ENCODE data around the gene ACKR2. TPM values are rescaled to one million over a fixed set of nuclear protein-coding genes. Genes with fewer than 3 reads are reported as not detected.

The ACKR2 gene
- total and polyA plus RNA-seq, 2 of the 13 experiments (the other 11 are each of a cell fraction or from before 2014, with no cell fraction given): 1.1 to 1.9 TPM

DNA sequence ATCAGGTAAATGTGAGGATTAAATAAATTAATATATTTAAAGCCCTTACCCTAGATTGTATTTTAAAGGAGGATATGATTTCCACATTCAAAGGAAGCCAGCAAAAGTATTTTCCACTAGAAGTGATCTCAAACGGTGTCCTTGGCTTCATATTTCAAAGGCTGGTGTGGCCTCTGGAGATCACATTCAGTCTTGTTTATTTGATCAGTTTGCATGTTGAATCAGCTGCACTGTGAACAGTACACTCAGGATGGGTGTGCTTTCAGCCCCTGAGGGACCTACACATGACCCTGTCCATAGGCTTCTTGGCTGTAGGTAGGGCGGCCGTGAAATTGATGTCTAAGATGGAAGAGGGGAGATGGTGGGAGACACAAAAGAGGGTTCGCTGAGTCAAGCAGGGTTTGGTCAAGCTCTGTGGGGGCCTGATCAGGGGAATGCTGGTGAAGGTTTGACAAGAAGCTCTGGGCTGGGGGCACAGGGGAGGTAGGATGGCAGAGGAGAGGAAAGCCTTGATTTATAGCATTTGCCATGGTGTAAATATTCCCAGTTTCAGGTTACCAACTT is 44.6 kb downstream of the ACKR2 start (continued):
- TF ChIP-seq, protein P1, sequence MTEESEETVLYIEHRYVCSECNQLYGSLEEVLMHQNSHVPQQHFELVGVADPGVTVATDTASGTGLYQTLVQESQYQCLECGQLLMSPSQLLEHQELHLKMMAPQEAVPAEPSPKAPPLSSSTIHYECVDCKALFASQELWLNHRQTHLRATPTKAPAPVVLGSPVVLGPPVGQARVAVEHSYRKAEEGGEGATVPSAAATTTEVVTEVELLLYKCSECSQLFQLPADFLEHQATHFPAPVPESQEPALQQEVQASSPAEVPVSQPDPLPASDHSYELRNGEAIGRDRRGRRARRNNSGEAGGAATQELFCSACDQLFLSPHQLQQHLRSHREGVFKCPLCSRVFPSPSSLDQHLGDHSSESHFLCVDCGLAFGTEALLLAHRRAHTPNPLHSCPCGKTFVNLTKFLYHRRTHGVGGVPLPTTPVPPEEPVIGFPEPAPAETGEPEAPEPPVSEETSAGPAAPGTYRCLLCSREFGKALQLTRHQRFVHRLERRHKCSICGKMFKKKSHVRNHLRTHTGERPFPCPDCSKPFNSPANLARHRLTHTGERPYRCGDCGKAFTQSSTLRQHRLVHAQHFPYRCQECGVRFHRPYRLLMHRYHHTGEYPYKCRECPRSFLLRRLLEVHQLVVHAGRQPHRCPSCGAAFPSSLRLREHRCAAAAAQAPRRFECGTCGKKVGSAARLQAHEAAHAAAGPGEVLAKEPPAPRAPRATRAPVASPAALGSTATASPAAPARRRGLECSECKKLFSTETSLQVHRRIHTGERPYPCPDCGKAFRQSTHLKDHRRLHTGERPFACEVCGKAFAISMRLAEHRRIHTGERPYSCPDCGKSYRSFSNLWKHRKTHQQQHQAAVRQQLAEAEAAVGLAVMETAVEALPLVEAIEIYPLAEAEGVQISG (CRISPR knock-in tag; IDR thresholded peaks at IDR 0.05): peak; percentile 67; the same call in 1 of the 2 replicates
- peak; percentile 94 for TF ChIP-seq FOXJ3 (CRISPR knock-in tag; IDR thresholded peaks at IDR 0.05; ENCODE audit: borderline replicate concordance)
- peak; percentile 97 for TF ChIP-seq HNF4A (CRISPR knock-in tag; IDR thresholded peaks at IDR 0.05)
- 0 out of 2 replicates have a peak, but pooled peaks have one; percentile 17 for TF ChIP-seq ZNF24 (IDR thresholded peaks at IDR 0.05)
- no peak for TF ChIP-seq ZNF251 (CRISPR knock-in tag; IDR thresholded peaks at IDR 0.05)
- peak; percentile 95 for TF ChIP-seq MIXL1 (CRISPR knock-in tag; IDR thresholded peaks at IDR 0.05)
- TF ChIP-seq ZNF792 (CRISPR knock-in tag; IDR thresholded peaks at IDR 0.05): peak; percentile 68
- TF ChIP-seq NFIC (IDR thresholded peaks at IDR 0.05; ENCODE audit: low read length): peak; percentile 90
- TF ChIP-seq, protein P2, sequence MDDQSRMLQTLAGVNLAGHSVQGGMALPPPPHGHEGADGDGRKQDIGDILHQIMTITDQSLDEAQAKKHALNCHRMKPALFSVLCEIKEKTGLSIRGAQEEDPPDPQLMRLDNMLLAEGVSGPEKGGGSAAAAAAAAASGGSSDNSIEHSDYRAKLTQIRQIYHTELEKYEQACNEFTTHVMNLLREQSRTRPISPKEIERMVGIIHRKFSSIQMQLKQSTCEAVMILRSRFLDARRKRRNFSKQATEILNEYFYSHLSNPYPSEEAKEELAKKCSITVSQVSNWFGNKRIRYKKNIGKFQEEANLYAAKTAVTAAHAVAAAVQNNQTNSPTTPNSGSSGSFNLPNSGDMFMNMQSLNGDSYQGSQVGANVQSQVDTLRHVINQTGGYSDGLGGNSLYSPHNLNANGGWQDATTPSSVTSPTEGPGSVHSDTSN (CRISPR knock-in tag; IDR thresholded peaks at IDR 0.05; ENCODE audit: borderline replicate concordance): no peak
- TF ChIP-seq SIX1 (CRISPR knock-in tag; IDR thresholded peaks at IDR 0.05; ENCODE audit: borderline replicate concordance): peak; percentile 96
- TF ChIP-seq ZNF296 (CRISPR knock-in tag; conservative IDR thresholded peaks at IDR 0.05): no peak
- TF ChIP-seq, protein P3, sequence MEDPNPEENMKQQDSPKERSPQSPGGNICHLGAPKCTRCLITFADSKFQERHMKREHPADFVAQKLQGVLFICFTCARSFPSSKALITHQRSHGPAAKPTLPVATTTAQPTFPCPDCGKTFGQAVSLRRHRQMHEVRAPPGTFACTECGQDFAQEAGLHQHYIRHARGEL (CRISPR knock-in tag; IDR thresholded peaks at IDR 0.05): no peak
- TF ChIP-seq GFI1 (CRISPR knock-in tag; IDR thresholded peaks at IDR 0.05; ENCODE audit: borderline replicate concordance): peak; percentile 82
- TF ChIP-seq HNF4G (IDR thresholded peaks at IDR 0.05; ENCODE audit: borderline replicate concordance, low read depth, low read length): peak; percentile 80
- TF ChIP-seq HNF4G (CRISPR knock-in tag; IDR thresholded peaks at IDR 0.05; ENCODE audit: borderline replicate concordance, low read depth): peak; percentile 46; the same call in 1 of the 2 replicates
- no peak for TF ChIP-seq PLRG1 (conservative IDR thresholded peaks at IDR 0.05)
- TF ChIP-seq, protein P4, sequence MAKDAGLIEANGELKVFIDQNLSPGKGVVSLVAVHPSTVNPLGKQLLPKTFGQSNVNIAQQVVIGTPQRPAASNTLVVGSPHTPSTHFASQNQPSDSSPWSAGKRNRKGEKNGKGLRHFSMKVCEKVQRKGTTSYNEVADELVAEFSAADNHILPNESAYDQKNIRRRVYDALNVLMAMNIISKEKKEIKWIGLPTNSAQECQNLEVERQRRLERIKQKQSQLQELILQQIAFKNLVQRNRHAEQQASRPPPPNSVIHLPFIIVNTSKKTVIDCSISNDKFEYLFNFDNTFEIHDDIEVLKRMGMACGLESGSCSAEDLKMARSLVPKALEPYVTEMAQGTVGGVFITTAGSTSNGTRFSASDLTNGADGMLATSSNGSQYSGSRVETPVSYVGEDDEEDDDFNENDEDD (CRISPR knock-in tag; IDR thresholded peaks at IDR 0.05; ENCODE audit: borderline replicate concordance): peak; percentile 45; the same call in 1 of the 2 replicates
- TF ChIP-seq POGZ (CRISPR knock-in tag; IDR thresholded peaks at IDR 0.05): peak; percentile 72; the same call in 1 of the 2 replicates
- no peak for TF ChIP-seq NFYC (CRISPR knock-in tag; IDR thresholded peaks at IDR 0.05)
- TF ChIP-seq ZBTB7B (CRISPR knock-in tag; IDR thresholded peaks at IDR 0.05): peak; percentile 81
- TF ChIP-seq, protein P5, sequence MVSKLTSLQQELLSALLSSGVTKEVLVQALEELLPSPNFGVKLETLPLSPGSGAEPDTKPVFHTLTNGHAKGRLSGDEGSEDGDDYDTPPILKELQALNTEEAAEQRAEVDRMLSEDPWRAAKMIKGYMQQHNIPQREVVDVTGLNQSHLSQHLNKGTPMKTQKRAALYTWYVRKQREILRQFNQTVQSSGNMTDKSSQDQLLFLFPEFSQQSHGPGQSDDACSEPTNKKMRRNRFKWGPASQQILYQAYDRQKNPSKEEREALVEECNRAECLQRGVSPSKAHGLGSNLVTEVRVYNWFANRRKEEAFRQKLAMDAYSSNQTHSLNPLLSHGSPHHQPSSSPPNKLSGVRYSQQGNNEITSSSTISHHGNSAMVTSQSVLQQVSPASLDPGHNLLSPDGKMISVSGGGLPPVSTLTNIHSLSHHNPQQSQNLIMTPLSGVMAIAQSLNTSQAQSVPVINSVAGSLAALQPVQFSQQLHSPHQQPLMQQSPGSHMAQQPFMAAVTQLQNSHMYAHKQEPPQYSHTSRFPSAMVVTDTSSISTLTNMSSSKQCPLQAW (CRISPR knock-in tag; IDR thresholded peaks at IDR 0.05): peak; percentile 66
